Renal pelvis (tissue), 4 donors: ENCODE measurements around the gene HDAC4. TPM values are rescaled to one million over a fixed set of nuclear protein-coding genes. Genes with fewer than 3 reads are reported as not detected.

ENCODE experiments used
- DNase-seq: peaks from one replicate; pipeline ENCODE4 v3.0.0-alpha.2; 2013
- polyA plus RNA-seq, 3 donors: library from polyadenylated mRNA; unstranded; fragments of 120-200 nt; gene quantifications; one replicate each; pipeline ENCODE4 v1.2.1, GENCODE V29; 2013; ENCODE audit not compliant: insufficient read length in 3 of 3

The HDAC4 gene
- polyA plus RNA-seq, 3 donors = 13.7 to 23.9 (median 14.0) TPM

- no peak for DNase-seq
Observed at GRCh38 chr2:239014458-239015217, 386.2 kb downstream of the HDAC4 start.

GRCh38 chr2:239013678-239013976 is 387.2 kb downstream of the HDAC4 start:
- DNase-seq = no peak

DNA sequence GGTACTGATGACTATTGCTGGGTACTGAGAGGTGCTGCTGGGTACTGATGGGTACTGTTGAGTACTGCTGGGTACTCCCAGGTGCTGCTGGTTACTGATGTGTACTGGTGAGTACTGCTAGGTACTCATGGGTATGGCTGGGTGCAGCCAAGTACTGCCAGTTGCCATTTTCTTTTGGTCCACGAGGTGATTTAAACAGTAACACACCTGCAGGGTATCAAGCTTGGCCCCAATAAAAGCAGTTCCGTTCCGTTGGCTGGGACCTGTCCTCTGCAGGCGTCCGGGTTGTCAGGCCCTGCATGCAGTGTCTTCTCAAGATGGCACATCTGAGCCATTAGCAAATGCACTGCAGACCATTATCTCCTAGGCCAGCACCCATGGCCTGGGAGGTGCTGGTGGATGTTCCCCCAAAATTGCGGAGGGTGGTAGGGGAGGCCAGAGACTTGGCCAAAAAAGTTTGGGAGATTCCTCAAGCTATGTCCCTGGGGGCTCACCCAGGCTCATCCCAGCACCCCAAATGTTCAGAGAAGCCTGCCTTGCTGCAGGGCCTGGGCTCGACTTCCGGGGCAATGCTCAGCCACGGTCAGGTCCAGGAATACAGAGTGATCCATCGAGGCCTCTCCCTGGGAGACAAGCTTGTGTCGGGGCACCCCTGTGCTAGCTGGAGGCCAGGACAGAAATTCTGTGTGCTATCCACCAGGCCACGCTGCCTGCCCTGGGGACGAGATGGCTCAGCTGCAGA is 387.7 kb downstream of the HDAC4 start:
- DNase-seq = no peak

GRCh38 chr2:239012228-239012627 is 388.6 kb downstream of the HDAC4 start:
- DNase-seq = no peak

- no peak for DNase-seq
Observed at GRCh38 chr2:239009589-239009961, 391.2 kb downstream of the HDAC4 start.

- DNase-seq = no peak
Observed at GRCh38 chr2:239008677-239009588, 391.9 kb downstream of the HDAC4 start.

DNA sequence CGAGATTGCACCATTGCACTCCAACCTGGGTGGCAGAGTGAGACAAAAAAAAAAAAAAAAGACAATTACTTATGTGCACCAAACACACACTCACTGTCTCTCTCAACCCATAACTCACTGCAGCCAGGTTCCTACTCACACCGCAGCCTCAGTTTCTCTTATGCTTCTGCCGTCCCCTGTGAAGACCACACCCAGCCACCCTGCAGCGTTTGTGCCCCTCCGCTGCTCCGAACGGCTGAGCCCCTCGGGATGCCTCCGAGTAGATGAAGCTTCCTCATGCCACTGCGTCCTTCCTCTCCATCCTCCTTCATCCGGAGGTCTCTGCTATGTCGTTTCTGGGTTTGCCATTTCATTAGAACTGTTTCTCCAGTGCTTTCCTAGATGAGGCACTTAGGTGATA is 392.8 kb downstream of the HDAC4 start:
- DNase-seq = no peak

GRCh38 chr2:239006622-239007285 is 394.1 kb downstream of the HDAC4 start:
- no peak for DNase-seq

DNA sequence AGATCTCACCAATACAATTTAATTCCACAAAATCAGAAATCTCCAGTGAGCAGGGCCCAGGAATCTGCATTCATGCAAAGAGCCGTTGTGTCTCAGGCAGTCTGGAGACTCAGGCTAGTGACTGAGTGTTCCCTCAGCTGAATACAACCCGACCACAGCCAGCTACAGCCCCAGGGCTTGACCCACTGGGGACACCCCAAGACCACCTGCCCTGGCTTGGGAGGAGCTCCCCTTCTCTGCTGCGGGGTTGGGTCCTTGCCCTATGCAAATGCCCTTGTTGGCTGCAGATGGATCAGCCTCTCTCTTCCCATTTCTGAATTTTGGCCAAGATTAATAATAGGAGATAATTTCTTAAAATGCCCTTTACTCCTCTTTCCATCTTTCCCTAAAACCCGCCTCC is 395.2 kb downstream of the HDAC4 start:
- no peak for DNase-seq

- DNase-seq = no peak
Observed at GRCh38 chr2:239004274-239005015, 396.4 kb downstream of the HDAC4 start.

DNA sequence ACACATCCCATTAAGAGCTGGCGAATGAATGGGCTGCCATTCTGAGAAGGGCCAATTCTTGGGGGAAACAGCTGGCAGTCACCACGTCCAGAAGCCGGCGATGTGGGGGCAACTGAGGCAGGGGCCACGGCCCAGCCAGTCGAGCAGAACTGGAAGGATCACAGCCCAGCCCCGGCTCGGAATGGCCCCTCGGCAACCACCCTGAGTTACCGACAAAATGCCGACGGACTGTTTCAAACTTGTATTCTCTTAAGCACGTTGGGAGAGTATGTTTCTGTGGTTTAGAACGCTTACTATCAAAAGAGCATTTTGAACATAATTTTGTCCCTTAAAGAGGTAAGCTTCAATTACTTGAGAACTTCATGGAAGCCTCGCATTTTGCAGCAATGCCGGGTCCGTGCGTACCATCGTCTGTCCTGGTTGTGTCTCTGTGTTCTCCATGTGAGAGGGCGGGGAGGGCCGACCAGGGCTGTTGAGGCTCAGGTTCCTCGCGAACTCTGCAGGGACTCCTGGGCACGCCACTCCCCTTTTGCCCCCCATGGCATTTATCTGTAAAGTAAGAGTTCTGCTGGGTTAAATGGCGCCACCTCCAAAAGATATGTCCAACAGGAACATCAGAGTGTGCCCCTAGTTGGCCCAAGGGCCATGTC is 397.1 kb downstream of the HDAC4 start:
- no peak for DNase-seq

- no peak for DNase-seq
Observed at GRCh38 chr2:239002954-239003623, 397.7 kb downstream of the HDAC4 start.

- DNase-seq = no peak
Observed at GRCh38 chr2:239002591-239002953, 398.2 kb downstream of the HDAC4 start.

DNA sequence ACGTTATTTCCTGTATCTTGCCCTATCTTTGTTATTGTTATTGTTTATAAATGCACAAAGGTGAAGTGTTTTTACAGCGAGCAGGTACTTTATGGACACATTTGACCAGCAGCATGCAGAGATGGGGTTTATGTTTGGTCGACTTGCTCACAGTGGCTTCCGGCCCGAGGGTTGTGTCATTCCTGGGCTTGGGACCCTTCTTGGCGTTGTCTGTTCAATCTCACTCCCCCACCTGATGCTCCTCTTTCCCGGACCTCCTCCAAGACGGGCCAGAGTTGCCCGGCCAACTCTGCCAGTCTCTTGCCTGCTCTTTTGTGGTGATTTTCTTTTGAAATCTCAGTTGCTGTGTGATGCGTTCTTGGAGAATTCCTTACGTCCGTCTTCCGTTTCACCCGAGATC is 399.0 kb downstream of the HDAC4 start:
- DNase-seq = no peak

DNA sequence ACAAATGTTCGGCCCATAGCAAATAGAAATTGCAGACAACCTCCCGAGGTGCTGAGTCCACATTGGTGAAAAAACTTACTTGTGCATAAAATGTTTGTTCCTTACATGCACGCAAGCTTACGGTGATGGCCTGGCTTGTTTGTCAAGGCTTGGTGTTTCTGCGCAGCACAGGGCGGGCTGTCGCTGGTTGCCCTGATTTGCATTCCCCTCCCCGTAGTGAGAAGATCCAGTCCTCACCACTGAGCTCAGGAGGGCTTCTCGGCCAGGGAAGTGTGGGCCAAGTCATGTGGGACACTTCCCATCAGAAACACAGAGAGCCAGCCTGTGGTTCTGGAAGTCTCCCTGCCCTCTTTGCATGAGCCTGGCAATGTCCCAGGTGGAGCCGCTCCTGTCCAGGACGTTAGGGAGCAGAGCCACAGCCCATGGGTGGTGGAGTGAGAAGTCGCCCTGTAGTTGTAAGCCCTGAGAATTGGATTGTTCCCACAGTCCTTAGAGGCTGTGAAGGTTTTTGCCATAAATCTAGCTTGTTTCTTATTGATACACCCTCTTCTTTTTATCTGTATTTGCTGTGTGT is 400.2 kb downstream of the HDAC4 start:
- no peak for DNase-seq

- DNase-seq = no peak
Observed at GRCh38 chr2:239000089-239000488, 400.7 kb downstream of the HDAC4 start.

DNA sequence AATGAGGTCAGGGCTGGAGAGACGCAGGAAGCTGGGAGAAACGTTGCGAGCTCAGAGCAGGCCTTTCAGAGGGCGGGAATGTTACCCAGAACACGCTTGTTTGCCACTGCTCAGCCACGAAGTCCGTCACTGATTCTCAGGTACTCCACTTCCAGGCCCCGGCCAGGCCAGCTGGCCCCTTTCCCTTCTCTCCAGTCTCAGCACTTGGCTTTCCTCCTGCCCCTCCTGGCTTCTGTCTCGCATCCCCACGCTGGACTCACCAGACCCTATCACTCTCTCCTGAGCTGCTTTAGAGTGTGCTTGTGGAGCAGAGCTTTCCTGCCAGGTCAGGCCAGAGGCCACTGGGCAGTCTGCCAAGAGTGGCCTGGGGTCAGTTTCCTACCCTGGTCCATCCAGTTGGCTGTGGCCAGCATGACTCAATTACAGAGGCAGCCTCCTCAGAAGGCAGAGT is 401.5 kb downstream of the HDAC4 start:
- DNase-seq = no peak

- no peak for DNase-seq
Observed at GRCh38 chr2:238998801-238999200, 402.0 kb downstream of the HDAC4 start.
